NCI-H1694 treated with DMSO at 0.1 percent for 48 hours (cell line): Measurements from ENCODE around the gene KRTAP5-8.
"Not testable (repeated sequence)": the region's sequence is repeated elsewhere in the genome, so short reads cannot be mapped to it uniquely, and the experiment has no call there.

ENCODE experiments used
- DNase-seq: peaks from one replicate; lab custom pipeline; 2025; lab: John Stamatoyannopoulos, UW

KRTAP5-8 gene

DNA sequence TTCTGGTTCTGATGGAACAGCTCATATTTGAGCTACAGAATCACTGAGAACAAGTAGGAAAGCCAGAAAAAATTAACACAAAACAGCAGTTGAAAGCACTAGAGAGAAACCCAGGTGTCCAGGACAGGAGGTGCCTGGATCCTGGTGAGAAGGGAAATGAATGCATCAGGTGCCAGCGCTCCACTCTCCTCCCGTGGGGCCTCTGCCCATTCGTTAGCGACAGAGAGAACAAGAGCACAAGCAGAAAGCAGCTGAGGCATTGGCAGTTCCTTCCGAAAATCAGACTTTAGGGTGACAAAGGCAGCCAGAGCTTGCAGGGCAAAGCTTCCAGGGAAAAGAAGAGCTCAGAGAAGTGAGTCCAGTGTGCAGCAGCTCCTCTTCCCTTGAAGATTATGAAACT, 30.7 kb upstream of the KRTAP5-8 start:
- no peak for DNase-seq

GRCh38 chr11:71518506-71519471, 19.0 kb upstream of the KRTAP5-8 start:
- DNase-seq, result no peak

DNA sequence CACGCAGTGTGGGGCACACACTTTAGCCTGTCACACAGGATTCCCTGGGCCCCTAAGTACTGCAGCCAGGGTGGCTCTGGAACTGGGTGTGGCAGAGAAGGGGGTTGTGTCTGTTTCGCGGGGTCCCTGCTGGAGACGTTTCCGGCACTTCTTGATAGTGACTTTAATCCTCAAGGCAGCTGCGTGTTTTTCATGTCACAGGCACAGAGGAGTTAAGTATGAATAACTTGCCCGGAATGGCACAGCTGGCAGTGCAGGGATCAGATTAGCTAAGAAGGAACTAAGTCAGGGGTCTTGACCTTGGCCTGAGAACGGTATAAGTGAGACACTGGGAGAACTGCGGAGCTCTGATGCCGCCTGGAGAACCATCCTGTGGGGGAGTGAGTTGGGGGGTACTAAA, 18.3 kb upstream of the KRTAP5-8 start:
- no peak for DNase-seq

- no peak for DNase-seq
Measured at GRCh38 chr11:71525188-71525937, 12.5 kb upstream of the KRTAP5-8 start.

GRCh38 chr11:71525938-71526495, 11.8 kb upstream of the KRTAP5-8 start:
- DNase-seq, result no peak

- DNase-seq, result not testable (repeated sequence)
Measured at GRCh38 chr11:71526796-71527575, 10.8 kb upstream of the KRTAP5-8 start, which contains the start of gene KRTAP5-7. TSS of gene KRTAP5-7 (plus strand) at chr11:71527267. CDS start at chr11:71527301, 34 bp downstream.

DNA sequence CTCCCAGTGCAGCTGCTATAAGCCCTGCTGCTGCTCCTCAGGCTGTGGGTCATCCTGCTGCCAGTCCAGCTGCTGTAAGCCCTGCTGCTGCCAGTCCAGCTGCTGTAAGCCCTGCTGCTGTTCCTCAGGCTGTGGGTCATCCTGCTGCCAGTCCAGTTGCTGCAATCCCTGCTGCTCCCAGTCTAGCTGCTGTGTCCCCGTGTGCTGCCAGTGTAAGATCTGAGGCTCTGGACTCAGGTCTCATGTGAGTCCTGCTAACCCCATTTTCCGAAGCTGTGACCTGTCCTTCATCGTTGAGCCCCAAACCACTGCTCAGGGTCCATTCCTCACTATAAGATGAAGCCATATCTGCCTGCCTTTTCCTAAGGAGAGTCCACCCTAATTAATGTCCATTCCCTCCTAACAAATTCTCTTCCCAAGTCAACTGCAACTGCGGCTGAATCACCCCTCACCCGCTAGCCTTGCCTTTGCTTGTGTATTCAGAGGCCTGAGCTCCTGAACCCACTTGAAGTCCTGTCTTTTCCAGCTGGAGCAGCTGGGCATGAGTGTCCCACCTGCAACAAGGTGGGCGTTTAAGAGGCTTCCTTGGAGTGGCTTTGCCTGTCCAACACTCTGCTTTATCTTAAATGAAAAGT, 10.1 kb upstream of the KRTAP5-8 start:
- no peak for DNase-seq

GRCh38 chr11:71530602-71531001, 7.2 kb upstream of the KRTAP5-8 start:
- no peak for DNase-seq

GRCh38 chr11:71532036-71532610, 5.7 kb upstream of the KRTAP5-8 start:
- no peak for DNase-seq

- DNase-seq, result not testable (repeated sequence)
Measured at GRCh38 chr11:71534711-71535608, 2.9 kb upstream of the KRTAP5-8 start.

DNA sequence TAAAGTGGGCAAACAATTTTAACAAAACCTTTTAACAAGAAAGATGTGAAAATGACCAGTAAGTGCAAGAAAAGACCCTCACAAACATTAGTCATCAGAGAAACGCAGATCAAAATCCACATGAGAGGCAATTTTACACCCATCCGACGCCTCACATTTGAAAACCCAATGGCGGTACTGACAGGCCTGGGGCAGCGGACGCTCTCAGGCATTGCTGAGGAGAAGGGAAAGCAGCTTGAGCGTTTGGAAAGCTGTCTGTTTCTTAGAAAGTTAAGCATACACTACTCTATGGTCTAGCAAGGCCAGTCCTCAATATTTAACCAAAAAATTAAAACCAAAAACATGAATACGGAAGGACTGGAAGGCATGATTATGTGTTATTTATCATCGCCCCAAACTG, 2.0 kb upstream of the KRTAP5-8 start:
- DNase-seq, result no peak

GRCh38 chr11:71537537-71537936, 288 bp upstream of the KRTAP5-8 start:
- no peak for DNase-seq

- no peak for DNase-seq
Measured at GRCh38 chr11:71538666-71538990, 803 bp downstream of the KRTAP5-8 start.

- DNase-seq, result no peak
Measured at GRCh38 chr11:71539017-71539416, 1.2 kb downstream of the KRTAP5-8 start.

DNA sequence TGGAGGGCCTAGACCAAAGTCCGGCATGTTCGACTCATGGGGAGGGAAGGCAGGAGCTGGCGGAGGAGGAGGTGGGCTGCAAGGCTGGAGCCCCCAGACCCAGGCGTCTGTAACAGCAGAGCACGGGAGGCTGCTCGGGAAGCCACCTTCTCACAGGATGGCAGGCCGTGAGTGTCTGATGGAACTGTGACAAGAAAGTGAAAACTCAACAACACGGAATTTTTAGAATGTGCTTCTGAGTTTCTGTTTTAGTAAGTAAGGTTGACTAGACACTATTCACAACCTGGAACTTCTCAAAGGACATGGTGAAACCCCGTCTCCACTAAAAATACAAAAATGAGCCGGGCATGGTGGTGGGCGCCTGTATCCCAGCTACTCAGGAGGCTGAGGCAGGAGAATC, 2.1 kb downstream of the KRTAP5-8 start:
- not testable (repeated sequence) for DNase-seq

- not testable (repeated sequence) for DNase-seq
Measured at GRCh38 chr11:71540521-71541304, 2.9 kb downstream of the KRTAP5-8 start.

DNA sequence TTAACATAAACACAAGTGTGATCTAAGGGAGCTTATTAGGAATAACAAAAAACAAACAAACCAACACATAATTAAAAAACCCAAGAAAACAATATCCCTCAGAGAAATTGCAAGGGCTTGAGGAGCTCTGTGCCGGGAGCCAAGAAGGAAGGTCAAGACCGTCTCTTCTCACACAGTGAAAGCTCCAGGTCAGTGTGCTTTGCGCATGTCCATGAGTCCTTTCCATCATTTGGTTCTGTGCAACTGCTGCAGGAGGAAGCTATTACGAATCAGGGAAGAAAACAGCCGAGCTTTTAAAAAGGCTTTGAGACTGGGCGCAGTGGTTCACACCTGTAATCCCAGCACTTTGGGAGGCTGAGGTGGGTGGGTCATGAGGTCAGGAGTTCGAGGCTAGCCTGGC, 4.6 kb downstream of the KRTAP5-8 start:
- no peak for DNase-seq

GRCh38 chr11:71542879-71543777, 5.3 kb downstream of the KRTAP5-8 start:
- no peak for DNase-seq
